Cortex of kidney (tissue), 1 donor: Measurements from ENCODE around the gene POC1A.

Source experiments
- DNase-seq: peaks from one replicate; lab custom pipeline; 2025; lab: John Stamatoyannopoulos, UW

The POC1A gene

GRCh38 chr3:52150860-52151259 is 3.4 kb downstream of the POC1A start:
- DNase-seq = no peak

- no peak for DNase-seq
Observed at GRCh38 chr3:52150357-52150756, 3.9 kb downstream of the POC1A start.

- DNase-seq = no peak
Observed at GRCh38 chr3:52149726-52150125, 4.5 kb downstream of the POC1A start.

GRCh38 chr3:52149021-52149420 is 5.2 kb downstream of the POC1A start:
- DNase-seq = no peak

GRCh38 chr3:52147804-52148203 is 6.4 kb downstream of the POC1A start:
- no peak for DNase-seq

GRCh38 chr3:52146811-52147210 is 7.4 kb downstream of the POC1A start:
- no peak for DNase-seq

- DNase-seq = no peak
Observed at GRCh38 chr3:52146189-52146588, 8.0 kb downstream of the POC1A start.

GRCh38 chr3:52145736-52146110 is 8.5 kb downstream of the POC1A start:
- no peak for DNase-seq

GRCh38 chr3:52144796-52145735 is 9.2 kb downstream of the POC1A start:
- DNase-seq = no peak

GRCh38 chr3:52144034-52144795 is 10.0 kb downstream of the POC1A start:
- DNase-seq = no peak

- no peak for DNase-seq
Observed at GRCh38 chr3:52143616-52144015, 10.6 kb downstream of the POC1A start.

- no peak for DNase-seq
Observed at GRCh38 chr3:52143156-52143555, 11.1 kb downstream of the POC1A start.

GRCh38 chr3:52141751-52142150 is 12.5 kb downstream of the POC1A start:
- DNase-seq = no peak

- DNase-seq = no peak
Observed at GRCh38 chr3:52140769-52141168, 13.5 kb downstream of the POC1A start.

GRCh38 chr3:52140000-52140399 is 14.2 kb downstream of the POC1A start:
- DNase-seq = no peak

GRCh38 chr3:52137311-52137710 is 16.9 kb downstream of the POC1A start:
- DNase-seq = no peak

- DNase-seq = no peak
Observed at GRCh38 chr3:52136513-52136912, 17.7 kb downstream of the POC1A start.

GRCh38 chr3:52135332-52135731 is 18.9 kb downstream of the POC1A start:
- no peak for DNase-seq

- DNase-seq = no peak
Observed at GRCh38 chr3:52134761-52135160, 19.5 kb downstream of the POC1A start.

- no peak for DNase-seq
Observed at GRCh38 chr3:52132930-52133329, 21.3 kb downstream of the POC1A start.

- no peak for DNase-seq
Observed at GRCh38 chr3:52132041-52132440, 22.2 kb downstream of the POC1A start.

- no peak for DNase-seq
Observed at GRCh38 chr3:52130966-52131622, 23.1 kb downstream of the POC1A start.
